ENCODE measurements around the gene FFAR3. TPM values are rescaled to one million over a fixed set of nuclear protein-coding genes. Genes with fewer than 3 reads are reported as not detected.

FFAR3 gene
- total and polyA plus RNA-seq, 9 of the 15 experiments (the other 6 are each of a cell fraction or from before 2014, with no cell fraction given): not detected

- TF ChIP-seq ZNF639 (CRISPR knock-in tag; conservative IDR thresholded peaks at IDR 0.05 in 1 of 2, IDR thresholded peaks at IDR 0.05 in 1 of 2): peak in 1 of 2 experiments; percentile 77; a peak in 2 of 4 replicates
- TF ChIP-seq RERE (CRISPR knock-in tag; IDR thresholded peaks at IDR 0.05; ENCODE audit: borderline replicate concordance): no peak
- no peak for TF ChIP-seq ZNF217 (CRISPR knock-in tag; IDR thresholded peaks at IDR 0.05)
- no peak for TF ChIP-seq CLOCK (CRISPR knock-in tag; IDR thresholded peaks at IDR 0.05; ENCODE audit: borderline replicate concordance)
- no peak for TF ChIP-seq ARHGAP35 (IDR thresholded peaks at IDR 0.05; ENCODE audit: partially characterized antibody)
- TF ChIP-seq DEAF1 (CRISPR knock-in tag; IDR thresholded peaks at IDR 0.05): no peak
- TF ChIP-seq ESRRB (CRISPR knock-in tag; IDR thresholded peaks at IDR 0.05; ENCODE audit: borderline replicate concordance): no peak
- TF ChIP-seq HCFC1 (IDR thresholded peaks at IDR 0.05; ENCODE audit: low read depth, low read length): no peak
- TF ChIP-seq KHSRP (IDR thresholded peaks at IDR 0.05): no peak
- TF ChIP-seq BCLAF1 (IDR thresholded peaks at IDR 0.05; ENCODE audit: borderline replicate concordance in 1 of 2, control insufficient read depth in 1 of 2, low read depth in 2 of 2, low read length in 1 of 2): no peak
Measured at GRCh38 chr19:35309481-35310279, 48.6 kb upstream of the FFAR3 start (continued).
